DMS153 treated with DMSO at 0.1 percent for 48 hours (cell line): ENCODE results near the gene HMGB3.
"Not testable (repeated sequence)": the region's sequence is repeated elsewhere in the genome, so short reads cannot be mapped to it uniquely, and the experiment has no call there.

ENCODE experiments used
- DNase-seq: peaks from one replicate; lab custom pipeline; 2025; ENCODE audit not compliant: unreplicated experiment; lab: John Stamatoyannopoulos, UW

Gene HMGB3

GRCh38 chrX:150982788-150983520 is at the start of gene HMGB3:
TSS of gene HMGB3 (plus strand) at chrX:150983335. CDS start at chrX:150985600, 2,265 bp downstream.
- peak; percentile 91 for DNase-seq

- DNase-seq = no peak
Observed at GRCh38 chrX:150933945-150934350, 49.2 kb upstream of the HMGB3 start.

DNA sequence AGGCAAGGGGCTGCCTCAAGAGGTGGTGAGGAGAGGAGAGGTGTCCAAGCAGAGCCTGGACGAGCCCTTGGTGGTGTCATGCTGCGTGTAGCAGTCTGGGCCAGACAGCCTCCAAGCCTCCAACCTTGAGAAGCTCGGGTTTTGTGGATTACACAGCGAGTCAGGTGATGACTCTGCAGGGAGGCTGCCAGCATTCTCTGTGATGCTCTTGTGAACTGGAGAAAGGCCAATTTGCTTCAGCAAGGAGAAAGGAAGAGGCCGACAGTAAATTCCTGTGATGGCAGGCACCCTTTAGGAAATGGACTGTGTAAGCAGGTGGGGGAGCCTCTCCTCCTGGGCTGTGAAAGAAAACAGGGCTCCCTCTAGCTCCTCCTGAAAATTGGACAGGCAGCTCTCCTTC is 48.7 kb upstream of the HMGB3 start:
- DNase-seq = no peak

DNA sequence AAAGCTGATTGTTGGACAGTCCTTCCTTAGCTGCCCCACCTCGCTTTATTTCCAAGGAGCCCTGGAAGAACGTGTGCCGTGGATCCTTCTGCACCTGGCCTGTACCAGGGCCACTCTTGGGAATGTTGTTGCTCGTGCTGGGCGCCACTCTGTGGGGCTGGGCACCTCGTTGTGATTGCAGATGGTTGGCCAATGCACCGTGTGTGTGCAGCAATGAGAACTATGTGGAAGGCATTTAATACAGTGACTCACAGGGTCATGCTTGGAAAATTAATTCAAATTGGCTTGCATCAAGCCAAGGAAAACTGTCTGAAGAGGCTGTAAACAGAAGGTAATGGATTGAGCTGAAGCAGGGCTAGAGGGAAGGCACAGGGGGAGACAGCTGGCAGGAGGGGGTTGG is 47.7 kb upstream of the HMGB3 start:
- no peak for DNase-seq

- DNase-seq = no peak
Observed at GRCh38 chrX:150936556-150936955, 46.6 kb upstream of the HMGB3 start.

DNA sequence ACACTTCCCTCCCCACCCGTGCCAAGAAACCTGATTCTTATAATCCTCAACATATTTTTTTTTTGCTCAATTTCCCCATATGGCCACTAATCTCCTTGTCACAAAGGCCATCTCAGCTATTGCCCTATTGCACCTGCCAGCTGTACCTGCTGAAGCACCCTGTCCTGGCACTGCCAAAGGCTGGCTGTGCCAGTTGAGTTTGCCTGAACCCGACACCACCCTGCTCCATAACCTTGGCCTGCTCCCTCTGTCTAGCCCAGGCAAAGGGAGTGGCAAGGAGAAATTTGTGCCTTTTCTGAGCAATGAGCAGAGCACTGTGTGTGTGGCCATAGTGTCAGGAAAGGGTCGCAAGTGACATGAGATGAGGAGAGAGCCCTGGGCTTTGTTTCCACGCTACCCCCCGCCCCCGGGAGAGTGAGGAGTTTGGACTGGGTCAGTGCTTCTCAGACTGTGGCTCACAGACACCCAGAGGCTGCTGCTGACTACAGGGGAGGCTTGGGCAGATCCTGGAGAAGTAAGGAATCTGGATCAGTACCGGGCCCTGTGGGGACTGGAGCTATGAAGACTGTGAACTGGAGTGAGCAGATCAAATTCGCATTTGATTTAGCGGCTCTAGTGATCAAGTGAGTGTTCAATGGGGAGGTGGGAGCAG is 42.2 kb upstream of the HMGB3 start:
- no peak for DNase-seq

DNA sequence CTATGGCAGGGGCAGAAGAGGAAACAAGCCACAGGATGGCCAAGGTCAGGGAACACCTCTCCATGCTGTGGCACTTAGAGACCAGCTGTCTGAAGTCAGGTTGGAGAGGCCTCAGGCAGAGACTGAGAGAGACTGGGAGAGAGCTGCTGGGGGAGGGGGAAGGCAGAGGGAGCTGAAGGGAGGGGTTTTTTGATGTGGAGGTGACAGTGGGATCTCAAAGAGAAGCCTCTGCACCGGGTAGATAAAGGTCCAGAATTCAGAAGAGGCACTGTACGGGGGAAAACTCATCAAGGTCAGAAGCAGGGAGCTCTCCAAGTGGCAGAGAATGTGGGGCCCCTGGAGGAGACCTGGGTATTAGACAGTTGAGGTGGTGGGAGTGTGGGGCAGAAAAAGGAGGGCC is 41.6 kb upstream of the HMGB3 start:
- no peak for DNase-seq

DNA sequence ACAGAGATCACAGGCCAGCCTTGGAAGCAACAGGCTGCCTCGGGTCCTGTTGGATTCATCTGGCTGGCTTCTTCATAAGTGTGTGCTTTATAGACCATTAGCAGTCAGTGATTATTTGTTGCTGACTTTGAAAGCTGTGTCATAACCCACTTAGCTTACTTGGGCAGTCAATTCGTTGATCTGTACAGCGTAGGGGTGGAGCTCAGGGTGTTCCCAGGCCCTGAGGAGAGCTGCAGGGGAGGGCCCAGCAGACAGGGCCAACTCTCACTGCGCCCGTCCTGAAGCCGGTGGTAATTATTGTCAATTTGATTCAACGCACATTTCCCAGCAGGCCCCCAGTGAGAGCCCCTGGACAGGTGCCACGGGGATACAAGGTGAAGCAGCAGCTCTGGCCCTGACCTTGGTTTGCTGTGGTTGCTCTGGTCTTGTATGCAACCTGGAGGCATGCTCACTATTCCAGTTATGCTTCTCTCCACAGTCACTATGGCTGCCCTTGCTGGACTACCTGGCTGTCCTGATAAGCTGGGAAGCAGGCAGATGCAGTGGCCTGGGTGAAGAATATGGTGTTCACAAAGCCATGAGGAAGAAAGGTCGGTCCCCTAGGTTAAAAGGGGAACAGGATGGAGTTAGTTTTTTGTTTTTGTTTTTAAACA is 40.1 kb upstream of the HMGB3 start:
- no peak for DNase-seq

GRCh38 chrX:150944233-150944632 is 38.9 kb upstream of the HMGB3 start:
- no peak for DNase-seq

- DNase-seq = no peak
Observed at GRCh38 chrX:150954951-150955350, 28.2 kb upstream of the HMGB3 start.

- no peak for DNase-seq
Observed at GRCh38 chrX:150955590-150955989, 27.5 kb upstream of the HMGB3 start.

- no peak for DNase-seq
Observed at GRCh38 chrX:150958177-150958576, 25.0 kb upstream of the HMGB3 start.

DNA sequence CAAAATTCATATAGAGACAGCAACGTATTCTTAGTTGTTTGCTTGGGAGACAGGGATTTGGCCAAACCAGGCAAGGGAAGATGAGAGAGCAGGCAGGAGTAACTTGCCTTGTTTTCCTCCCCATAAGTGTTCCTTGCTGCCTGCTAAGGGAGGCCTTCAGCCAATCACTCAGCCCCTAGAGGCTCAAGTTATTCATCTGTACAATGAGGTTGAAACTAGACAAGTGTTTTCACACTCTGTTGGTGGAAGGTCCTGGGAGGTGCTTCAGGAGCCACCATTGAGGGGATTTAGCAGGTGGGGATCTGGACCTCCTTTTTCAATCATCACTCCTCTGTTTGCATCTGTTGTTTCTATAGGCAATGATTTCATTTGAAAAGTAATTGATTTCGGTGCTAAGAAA is 23.6 kb upstream of the HMGB3 start:
- no peak for DNase-seq

DNA sequence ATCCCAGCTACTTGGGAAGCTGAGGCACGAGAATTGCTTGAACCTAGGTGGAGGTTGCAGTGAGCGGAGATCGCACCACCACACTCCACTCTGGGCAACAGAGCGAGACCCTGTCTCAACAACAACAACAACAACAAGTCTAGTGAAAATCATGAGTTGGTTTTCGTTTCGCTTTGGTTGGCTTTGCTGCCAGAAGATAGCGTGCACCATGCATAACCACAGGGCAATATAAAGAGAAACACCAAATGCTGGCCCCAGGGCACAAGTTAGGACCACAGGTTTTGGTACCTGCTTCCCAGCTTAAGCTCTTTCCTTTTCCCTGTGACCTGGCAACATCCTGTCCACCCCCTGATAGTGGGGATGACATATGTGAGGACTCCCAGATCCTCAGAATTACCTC is 21.5 kb upstream of the HMGB3 start:
- DNase-seq = no peak

- DNase-seq = not testable (repeated sequence)
Observed at GRCh38 chrX:150964416-150964815, 18.7 kb upstream of the HMGB3 start.

DNA sequence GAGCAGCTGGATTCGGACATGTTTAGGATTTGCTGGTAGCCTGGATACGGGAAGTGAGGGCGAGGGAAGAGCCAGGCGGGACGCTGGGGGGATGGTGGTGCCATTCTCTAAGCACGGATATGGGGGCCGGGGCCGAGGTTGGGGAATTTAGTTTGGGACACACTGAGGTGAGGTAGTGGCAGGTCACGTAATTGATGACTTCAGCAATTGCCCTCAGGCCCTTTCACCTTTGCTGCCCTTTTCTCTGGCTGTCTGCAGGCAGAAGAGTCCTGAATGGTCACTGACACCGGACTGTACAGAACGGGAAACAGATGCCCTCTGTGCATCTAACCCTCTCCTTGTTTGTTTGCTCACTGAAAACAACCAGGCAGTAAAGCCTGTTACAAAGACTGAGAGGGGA is 16.9 kb upstream of the HMGB3 start:
- DNase-seq = no peak

DNA sequence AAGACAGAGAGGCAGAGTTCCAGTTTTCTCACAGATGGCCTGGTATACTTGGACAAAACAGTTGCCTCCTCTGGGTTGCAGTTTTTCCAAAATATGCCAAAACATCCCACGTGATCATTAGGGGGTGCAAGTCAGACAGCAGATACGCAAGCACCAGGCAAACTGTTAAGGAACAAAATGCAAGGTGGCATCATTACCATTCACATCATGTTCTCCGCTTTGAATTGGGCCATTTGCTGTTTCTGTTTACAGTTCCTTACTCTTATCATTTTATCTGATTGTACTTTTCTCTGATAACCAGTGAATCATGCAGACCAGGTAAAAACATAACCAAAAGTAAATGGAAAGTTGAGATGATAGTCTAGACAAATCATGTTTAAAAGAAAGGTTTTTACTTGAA is 16.4 kb upstream of the HMGB3 start:
- no peak for DNase-seq

DNA sequence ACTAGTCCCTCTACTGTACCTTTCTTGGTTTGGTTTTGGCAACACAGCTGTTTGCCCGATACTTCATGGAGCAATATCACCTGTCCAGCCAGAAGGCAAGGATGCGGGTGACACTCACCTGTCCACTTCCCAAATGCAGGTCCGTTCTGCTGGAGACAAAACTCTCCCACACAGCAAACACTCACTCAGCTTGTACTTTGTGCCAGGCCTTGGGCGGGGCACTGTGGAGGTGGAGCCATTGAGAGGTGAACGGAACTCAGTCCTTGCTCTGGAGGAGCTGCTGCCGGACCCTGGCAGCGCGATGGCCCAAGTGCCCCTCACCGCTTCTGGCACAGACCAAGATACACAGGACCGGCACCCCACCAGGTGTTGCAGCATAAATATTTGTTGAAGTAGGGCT is 15.3 kb upstream of the HMGB3 start:
- no peak for DNase-seq

- no peak for DNase-seq
Observed at GRCh38 chrX:150968862-150969720, 14.0 kb upstream of the HMGB3 start.

DNA sequence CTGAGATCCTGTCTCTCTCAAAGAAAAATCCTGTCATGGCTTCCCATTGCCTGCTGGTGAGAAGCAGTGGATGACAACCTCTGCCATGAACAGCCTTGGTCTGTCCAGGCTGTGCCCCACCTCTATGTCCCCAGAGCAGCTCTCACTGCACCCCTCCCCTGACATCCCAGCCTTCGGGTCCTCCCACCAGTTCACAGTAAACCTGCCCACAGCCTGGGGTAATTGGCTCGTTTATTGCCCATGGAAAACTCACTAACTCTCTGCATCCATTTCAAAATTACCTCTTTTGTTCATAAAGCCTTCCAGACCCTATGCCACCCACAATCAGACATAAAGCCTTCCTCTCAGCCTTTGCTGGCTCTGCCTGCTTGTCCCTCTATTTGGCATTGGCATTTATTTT is 10.7 kb upstream of the HMGB3 start:
- DNase-seq = no peak

DNA sequence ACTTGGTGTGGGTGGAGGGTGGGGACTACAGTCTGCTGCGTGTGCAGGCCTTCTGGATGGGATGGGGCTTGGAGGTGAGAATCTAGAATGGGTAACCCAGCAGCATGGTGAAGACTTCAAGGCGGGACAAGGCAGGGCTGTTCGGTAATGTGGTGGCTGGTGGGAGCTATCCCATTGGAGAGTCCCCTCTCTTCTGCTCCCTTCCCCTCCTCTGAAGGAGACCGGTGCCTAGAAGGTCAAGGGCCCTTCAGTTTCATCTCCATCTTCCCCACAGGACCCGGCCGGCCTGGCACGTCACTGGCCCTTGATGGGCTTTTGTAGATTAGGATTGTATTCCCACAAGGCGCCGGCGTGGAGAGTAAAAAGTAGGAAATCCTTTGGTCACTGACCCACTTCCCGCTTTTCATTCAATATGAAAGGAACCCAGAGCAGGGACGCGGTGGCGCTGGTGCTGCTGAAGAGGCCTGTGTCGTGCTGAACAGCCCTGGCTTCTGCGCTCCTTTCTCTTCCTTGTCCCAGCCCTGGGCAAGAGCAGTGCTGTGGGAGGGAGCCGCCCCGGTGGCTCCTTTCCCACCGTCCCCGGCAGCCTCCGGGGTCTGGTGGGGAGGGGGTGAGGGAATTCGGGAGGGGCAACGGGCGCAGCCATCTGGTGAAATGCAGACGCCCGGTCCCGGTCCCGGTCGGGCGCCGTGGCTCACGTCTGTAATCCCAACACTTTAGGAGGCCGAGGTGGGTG is 7.3 kb upstream of the HMGB3 start:
- DNase-seq = no peak
